ENCODE results near the gene DQX1.

The DQX1 gene

DNA sequence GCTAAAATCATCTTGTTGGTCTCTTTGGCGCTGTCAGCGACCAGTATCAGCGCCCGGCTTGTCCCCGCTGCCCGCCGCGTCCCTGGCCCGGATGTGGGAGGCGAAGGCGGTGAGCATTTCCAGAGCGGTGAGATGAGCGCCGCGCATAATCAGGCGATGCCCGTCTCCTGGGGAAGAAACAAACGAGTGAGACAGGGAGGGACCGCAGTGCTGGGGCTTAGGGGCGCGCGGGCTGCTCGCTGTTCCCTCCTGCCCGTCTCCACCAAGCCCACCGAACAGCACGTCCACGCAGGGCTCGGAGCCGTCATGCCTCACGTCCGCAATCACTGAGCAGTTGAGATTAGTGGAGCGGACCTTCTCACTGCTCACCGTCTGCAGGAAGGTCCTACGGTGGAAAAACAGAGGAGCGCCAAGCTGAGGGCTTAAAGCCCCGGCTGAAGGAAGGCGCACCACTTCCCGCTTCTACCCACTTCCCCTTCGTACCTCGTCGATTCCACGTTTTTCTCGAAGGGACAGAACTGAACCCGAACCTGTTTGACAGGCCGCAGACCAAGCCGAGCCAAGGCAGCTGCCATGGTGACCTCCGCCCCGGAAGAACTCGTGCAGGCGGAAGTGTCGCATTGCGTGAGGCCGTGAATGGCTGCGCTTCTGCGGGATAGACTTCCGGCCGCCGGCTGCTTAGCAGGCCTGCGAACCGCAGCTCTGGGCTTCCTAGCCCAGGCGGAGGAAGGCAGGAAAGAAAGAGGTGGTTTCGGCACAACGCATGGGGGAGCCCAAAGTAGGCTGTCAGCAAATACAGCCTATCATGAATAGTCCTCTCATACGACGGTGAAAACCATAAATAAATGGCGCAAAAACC lies 53.7 kb downstream of the DQX1 start, which contains the start of gene MRPL53:
Gene MRPL53, minus strand, starts transcription at position 595 of the 859 bp plus-strand sequence. Its CDS starts 20 bp downstream, at position 575.
- peak within 1 kb of the TSS; percentile 99 for H3K27ac ChIP-seq
- TF ChIP-seq, protein P1, sequence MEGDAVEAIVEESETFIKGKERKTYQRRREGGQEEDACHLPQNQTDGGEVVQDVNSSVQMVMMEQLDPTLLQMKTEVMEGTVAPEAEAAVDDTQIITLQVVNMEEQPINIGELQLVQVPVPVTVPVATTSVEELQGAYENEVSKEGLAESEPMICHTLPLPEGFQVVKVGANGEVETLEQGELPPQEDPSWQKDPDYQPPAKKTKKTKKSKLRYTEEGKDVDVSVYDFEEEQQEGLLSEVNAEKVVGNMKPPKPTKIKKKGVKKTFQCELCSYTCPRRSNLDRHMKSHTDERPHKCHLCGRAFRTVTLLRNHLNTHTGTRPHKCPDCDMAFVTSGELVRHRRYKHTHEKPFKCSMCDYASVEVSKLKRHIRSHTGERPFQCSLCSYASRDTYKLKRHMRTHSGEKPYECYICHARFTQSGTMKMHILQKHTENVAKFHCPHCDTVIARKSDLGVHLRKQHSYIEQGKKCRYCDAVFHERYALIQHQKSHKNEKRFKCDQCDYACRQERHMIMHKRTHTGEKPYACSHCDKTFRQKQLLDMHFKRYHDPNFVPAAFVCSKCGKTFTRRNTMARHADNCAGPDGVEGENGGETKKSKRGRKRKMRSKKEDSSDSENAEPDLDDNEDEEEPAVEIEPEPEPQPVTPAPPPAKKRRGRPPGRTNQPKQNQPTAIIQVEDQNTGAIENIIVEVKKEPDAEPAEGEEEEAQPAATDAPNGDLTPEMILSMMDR (IDR thresholded peaks at IDR 0.05): no peak
- TF ChIP-seq ZFX (IDR thresholded peaks at IDR 0.05; ENCODE audit: borderline replicate concordance): no peak

DNA sequence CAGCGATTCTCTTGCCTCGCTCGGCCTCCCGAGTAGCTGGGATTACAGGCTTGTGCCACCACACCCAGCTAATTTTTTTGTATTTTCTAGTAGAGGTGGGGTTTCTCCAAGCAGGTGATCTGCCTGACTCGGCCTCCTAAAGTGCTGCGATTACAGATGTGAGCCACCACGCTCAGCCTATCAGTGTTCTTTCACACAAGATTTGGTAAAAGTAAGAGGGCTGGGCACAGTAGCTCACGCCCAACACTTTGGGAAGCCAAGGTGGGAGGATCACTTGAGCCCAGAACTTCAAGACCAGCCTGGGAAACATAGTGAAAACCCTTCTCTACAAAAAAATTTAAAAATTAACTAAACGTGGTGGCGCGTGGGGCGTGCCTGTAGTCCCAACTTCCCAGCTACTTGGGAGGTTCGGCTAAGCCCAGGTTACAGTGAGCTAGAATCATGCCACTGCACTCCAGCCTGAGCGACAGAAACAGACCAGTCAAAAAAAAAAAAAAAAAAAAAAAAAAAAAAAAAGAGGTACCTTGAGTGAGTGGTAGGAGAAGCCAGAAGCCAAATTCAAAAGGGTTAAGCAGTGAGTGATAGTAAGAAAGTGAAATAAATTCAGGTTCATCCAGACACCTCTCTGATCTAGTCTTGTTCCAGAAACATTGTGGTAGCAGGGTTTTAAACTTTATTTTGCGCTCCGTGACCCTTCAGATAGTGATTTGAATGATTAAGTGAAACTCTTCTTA lies 54.5 kb downstream of the DQX1 start:
- peak overlapping the region; percentile 99 for H3K27ac ChIP-seq
- no peak for TF ChIP-seq ZFX (IDR thresholded peaks at IDR 0.05; ENCODE audit: borderline replicate concordance)
- TF ChIP-seq, protein P1 (IDR thresholded peaks at IDR 0.05): no peak

DNA sequence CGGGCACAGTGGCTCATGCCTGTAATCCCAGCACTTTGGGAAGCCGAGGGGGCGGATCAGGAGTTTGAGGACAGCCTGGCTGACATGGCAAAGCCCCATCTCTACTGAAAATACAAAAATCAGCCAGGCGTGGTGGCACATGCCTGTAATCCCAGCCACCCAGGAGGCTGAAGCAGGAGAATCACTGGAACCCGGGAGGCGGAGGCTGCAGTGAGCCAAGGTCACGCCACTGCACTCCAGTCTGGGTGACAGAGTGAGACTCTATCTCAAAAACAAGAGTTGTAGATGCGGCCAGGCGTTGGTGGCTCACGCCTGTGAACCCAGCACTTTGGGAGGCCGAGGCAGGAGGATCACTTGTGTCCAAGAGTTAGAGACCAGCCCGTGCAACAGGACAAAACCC lies 55.3 kb downstream of the DQX1 start:
- H3K27ac ChIP-seq: peak overlapping the region; percentile 99

Measured in 22Rv1 (cell line).